Loucy (cell line): ENCODE measurements around the gene SCRT2.

Experiments
- H2AFZ ChIP-seq: fragments of 200-600 bp; sonication (generic); 2 replicates; pipeline ENCODE4 v1.6.0; 2016; ENCODE audit warnings: antibody characterized with exemption, mild to moderate bottlenecking, low read length, moderate library complexity
- H3F3A ChIP-seq: fragments of 200-600 bp; 2 replicates; pipeline ENCODE4 v1.6.0; 2016; ENCODE audit warnings: antibody characterized with exemption, low read depth, mild to moderate bottlenecking
- H3K27me3 ChIP-seq: fragments of 200-600 bp; sonication (generic); 2 replicates; pipeline ENCODE4 v1.6.1; 2014; ENCODE audit warnings: low read length, mild to moderate bottlenecking; ENCODE audit not compliant: insufficient read depth, poor library complexity, severe bottlenecking
- H3K36me3 ChIP-seq: fragments of 200-600 bp; sonication (generic); 2 replicates; pipeline ENCODE4 v1.6.1; 2016; ENCODE audit warnings: low read length; ENCODE audit not compliant: insufficient read depth
- H3K4me1 ChIP-seq: fragments of 200-600 bp; sonication (generic); 2 replicates; pipeline ENCODE4 v1.5.1; 2014; ENCODE audit warnings: low read length, mild to moderate bottlenecking; ENCODE audit not compliant: insufficient read depth, poor library complexity, severe bottlenecking
- H3K4me2 ChIP-seq: fragments of 200-600 bp; sonication (generic); 2 replicates; pipeline ENCODE4 v1.6.0; 2014; ENCODE audit warnings: antibody characterized with exemption, low read length, low read depth, mild to moderate bottlenecking; ENCODE audit not compliant: poor library complexity, severe bottlenecking
- H3K4me3 ChIP-seq: fragments of 200-600 bp; sonication (generic); 2 replicates; pipeline ENCODE4 v1.5.1; 2014; ENCODE audit warnings: low read length, mild to moderate bottlenecking, mixed read lengths; ENCODE audit not compliant: poor library complexity, severe bottlenecking
- H3K79me2 ChIP-seq: fragments of 200-600 bp; sonication (generic); 2 replicates; pipeline ENCODE4 v1.6.1; 2014; ENCODE audit warnings: low read length; ENCODE audit not compliant: insufficient read depth
- H3K9ac ChIP-seq: fragments of 200-600 bp; sonication (generic); 2 replicates; pipeline ENCODE4 v1.6.0; 2014; ENCODE audit warnings: mild to moderate bottlenecking, low read depth, low read length, moderate library complexity; ENCODE audit not compliant: poor library complexity, severe bottlenecking
- H3K9me2 ChIP-seq: fragments of 200-600 bp; sonication (generic); replicated peaks from 2 replicates; pipeline ENCODE4 v1.6.1; 2016; ENCODE audit warnings: low read depth, low read length, mixed read lengths
- H3K9me3 ChIP-seq: fragments of 200-600 bp; sonication (generic); 2 replicates; pipeline ENCODE4 v1.6.1; 2014; ENCODE audit warnings: mild to moderate bottlenecking, antibody characterized with exemption, low read length, low read depth; ENCODE audit not compliant: insufficient read depth
- H4K20me1 ChIP-seq: fragments of 200-600 bp; sonication (generic); 2 replicates; pipeline ENCODE4 v1.6.0; 2014; ENCODE audit warnings: antibody characterized with exemption, low read length, mild to moderate bottlenecking; ENCODE audit not compliant: insufficient read depth, poor library complexity, severe bottlenecking
- CTCF ChIP-seq: fragments of 200-600 bp; sonication (generic); conservative IDR thresholded peaks from 2 replicates; pipeline ENCODE4 v1.5.1; 2014; ENCODE audit warnings: mild to moderate bottlenecking, antibody characterized with exemption, low read length
- EZH2phosphoT487 ChIP-seq: fragments of 200-600 bp; IDR thresholded peaks from 2 replicates; pipeline ENCODE4 v1.6.1; 2018; ENCODE audit warnings: antibody characterized with exemption, mild to moderate bottlenecking, moderate library complexity, borderline replicate concordance

SCRT2 gene

GRCh38 chr20:625360-625932 lies 50.2 kb downstream of the SCRT2 start:
- Histone ChIP-seq H4K20me1 (no peaks in the 10 kb centered on the region), H3K9me3 (no peaks in the 10 kb centered on the region), H3K4me2 (no peak overlapping the region), H3K4me3 (no peak overlapping the region), H3K9me2 (no peaks in the 10 kb centered on the region), H2AFZ (no peak overlapping the region), H3K79me2 (no peaks in the 10 kb centered on the region), H3K27me3 (no peaks in the 10 kb centered on the region), H3F3A (no peaks in the 10 kb centered on the region), H3K9ac (no peak overlapping the region), H3K4me1 (no peaks in the 10 kb centered on the region), H3K36me3 (no peaks in the 10 kb centered on the region)
- TF ChIP-seq EZH2phosphoT487 (no peak), CTCF (no peak)

GRCh38 chr20:623704-624103 lies 51.9 kb downstream of the SCRT2 start:
- Histone ChIP-seq H3K4me3 (no peak overlapping the region), H3K9me2 (no peaks in the 10 kb centered on the region), H3K9me3 (no peaks in the 10 kb centered on the region), H3K36me3 (no peaks in the 10 kb centered on the region), H3K79me2 (no peaks in the 10 kb centered on the region), H3K9ac (no peak overlapping the region), H4K20me1 (no peaks in the 10 kb centered on the region), H3F3A (no peaks in the 10 kb centered on the region), H3K4me1 (no peaks in the 10 kb centered on the region), H3K27me3 (no peaks in the 10 kb centered on the region), H3K4me2 (no peak overlapping the region), H2AFZ (no peak overlapping the region)
- TF ChIP-seq EZH2phosphoT487 (no peak), CTCF (no peak)

- H4K20me1 ChIP-seq: no peaks in the 10 kb centered on the region
These were observed 52.6 kb downstream of the SCRT2 start for GRCh38 chr20:623021-623420.

More at GRCh38 chr20:623021-623420, 52.6 kb downstream of the SCRT2 start:
- Histone ChIP-seq H3K36me3 (no peaks in the 10 kb centered on the region), H3K9ac (no peak overlapping the region), H3K27me3 (no peaks in the 10 kb centered on the region), H3F3A (no peaks in the 10 kb centered on the region), H3K4me3 (no peak overlapping the region), H3K4me2 (no peak overlapping the region), H3K9me2 (no peaks in the 10 kb centered on the region), H3K4me1 (no peaks in the 10 kb centered on the region), H3K9me3 (no peaks in the 10 kb centered on the region), H2AFZ (no peak overlapping the region), H3K79me2 (no peaks in the 10 kb centered on the region)
- TF ChIP-seq EZH2phosphoT487: no peak
- no peak for TF ChIP-seq CTCF
